ENCODE measurements around the gene SETBP1. TPM values are rescaled to one million over a fixed set of nuclear protein-coding genes. Genes with fewer than 3 reads are reported as not detected.

Gene SETBP1
- total RNA-seq, 1 donor from 2014 or later = 13.6 TPM

DNA sequence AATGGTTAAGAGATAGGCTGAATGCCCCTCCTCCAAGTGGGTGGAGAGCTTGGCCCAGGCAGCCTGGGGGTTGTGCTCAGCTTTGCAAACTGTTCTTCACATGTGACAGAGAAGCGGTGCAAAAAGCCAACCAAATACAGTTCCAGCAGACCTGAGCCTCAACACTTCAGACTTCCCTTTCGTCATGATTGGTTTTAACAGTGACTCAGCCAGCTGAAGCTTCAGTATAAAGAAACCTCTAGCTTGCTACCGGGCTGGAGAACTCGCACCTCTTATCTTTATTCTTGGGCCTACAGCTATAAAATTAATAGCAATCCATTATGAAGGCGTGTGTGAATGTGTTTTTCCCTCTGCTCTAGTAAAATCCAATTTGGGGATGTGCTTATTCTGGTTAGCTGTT, 20.0 kb downstream of the SETBP1 start:
- H3K9ac ChIP-seq (ENCODE audit: low read depth in 1 of 3, low read length in 3 of 3) = no peak overlapping the region
- H3K4me1 ChIP-seq (ENCODE audit: control insufficient read depth in 3 of 3, insufficient read depth in 3 of 3, low read length in 3 of 3) = peaks cover 48 to 52% (median 50%) of the 10 kb centered on the region in 3 donors
- H3K4me3 ChIP-seq (ENCODE audit: low read length in 3 of 3) = peak overlapping the region in 1 of 3 donors; percentile 27
- no peaks in the 10 kb centered on the region for H3K9me3 ChIP-seq (ENCODE audit: control insufficient read depth in 3 of 3, low read length in 3 of 3)
- H3K36me3 ChIP-seq (ENCODE audit: control insufficient read depth in 3 of 3, insufficient read depth in 3 of 3, low read length in 3 of 3) = peaks cover 0 to 2% (median 0%) of the 10 kb centered on the region in 3 donors
- H3K27me3 ChIP-seq (ENCODE audit: control insufficient read depth in 3 of 3, insufficient read depth in 3 of 3, low read length in 3 of 3) = no peaks in the 10 kb centered on the region
- peak overlapping the region; percentile 28 for H3K27ac ChIP-seq (ENCODE audit: low read depth, low read length)

DNA sequence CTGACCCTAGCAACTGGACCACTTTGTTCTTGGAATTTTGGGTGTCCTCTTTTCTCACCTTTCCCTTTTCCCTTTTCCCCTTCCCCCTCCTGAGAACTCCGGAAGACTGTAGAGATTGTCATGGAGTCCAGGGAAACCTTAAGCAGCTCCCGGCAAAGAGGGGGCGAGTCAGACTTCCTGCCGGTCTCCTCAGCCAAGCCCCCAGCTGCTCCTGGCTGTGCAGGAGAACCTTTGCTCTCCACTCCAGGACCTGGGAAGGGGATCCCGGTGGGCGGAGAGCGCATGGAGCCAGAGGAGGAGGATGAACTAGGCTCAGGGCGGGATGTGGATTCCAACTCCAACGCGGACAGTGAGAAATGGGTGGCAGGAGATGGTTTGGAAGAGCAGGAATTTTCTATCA, 20.5 kb downstream of the SETBP1 start:
- H3K9me3 ChIP-seq (ENCODE audit: control insufficient read depth in 3 of 3, low read length in 3 of 3) = no peaks in the 10 kb centered on the region
- H3K36me3 ChIP-seq (ENCODE audit: control insufficient read depth in 3 of 3, insufficient read depth in 3 of 3, low read length in 3 of 3) = peaks cover 0 to 2% (median 0%) of the 10 kb centered on the region in 3 donors
- peaks cover 43 to 47% (median 45%) of the 10 kb centered on the region in 3 donors for H3K4me1 ChIP-seq (ENCODE audit: control insufficient read depth in 3 of 3, insufficient read depth in 3 of 3, low read length in 3 of 3)
- no peak overlapping the region for H3K9ac ChIP-seq (ENCODE audit: low read depth in 1 of 3, low read length in 3 of 3)
- H3K4me3 ChIP-seq (ENCODE audit: low read length in 3 of 3) = peak overlapping the region in 2 of 3 donors; percentile 9 to 27
- no peaks in the 10 kb centered on the region for H3K27me3 ChIP-seq (ENCODE audit: control insufficient read depth in 3 of 3, insufficient read depth in 3 of 3, low read length in 3 of 3)
- peak overlapping the region; percentile 28 for H3K27ac ChIP-seq (ENCODE audit: low read depth, low read length)

DNA sequence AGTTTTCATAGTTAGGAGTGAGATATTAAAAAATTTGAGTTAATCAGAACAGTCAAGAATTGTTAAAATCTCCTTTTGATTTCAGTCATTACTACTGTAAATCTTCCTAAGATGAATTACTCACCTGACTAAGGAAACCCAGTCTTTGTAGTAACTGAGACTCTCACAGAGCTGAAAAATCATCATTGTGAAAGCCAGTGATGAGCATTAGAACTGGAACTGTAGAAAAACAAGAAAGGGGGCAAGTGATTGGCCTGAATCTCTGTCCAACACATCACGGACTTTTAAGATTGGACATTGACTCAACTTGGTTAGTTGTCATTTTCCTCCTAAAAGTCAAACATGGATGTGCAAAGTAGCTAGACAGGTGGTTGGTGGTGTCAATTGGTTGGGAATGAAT, 21.9 kb downstream of the SETBP1 start:
- H3K4me1 ChIP-seq (ENCODE audit: control insufficient read depth in 3 of 3, insufficient read depth in 3 of 3, low read length in 3 of 3) = peaks cover 34 to 41% (median 34%) of the 10 kb centered on the region in 3 donors
- H3K27me3 ChIP-seq (ENCODE audit: control insufficient read depth in 3 of 3, insufficient read depth in 3 of 3, low read length in 3 of 3) = no peaks in the 10 kb centered on the region
- no peak overlapping the region for H3K27ac ChIP-seq (ENCODE audit: low read depth, low read length)
- H3K9ac ChIP-seq (ENCODE audit: low read depth in 1 of 3, low read length in 3 of 3) = no peak overlapping the region
- H3K36me3 ChIP-seq (ENCODE audit: control insufficient read depth in 3 of 3, insufficient read depth in 3 of 3, low read length in 3 of 3) = peaks cover 0 to 2% (median 0%) of the 10 kb centered on the region in 3 donors
- H3K4me3 ChIP-seq (ENCODE audit: low read length in 3 of 3) = no peak overlapping the region
- H3K9me3 ChIP-seq (ENCODE audit: control insufficient read depth in 3 of 3, low read length in 3 of 3) = no peaks in the 10 kb centered on the region

DNA sequence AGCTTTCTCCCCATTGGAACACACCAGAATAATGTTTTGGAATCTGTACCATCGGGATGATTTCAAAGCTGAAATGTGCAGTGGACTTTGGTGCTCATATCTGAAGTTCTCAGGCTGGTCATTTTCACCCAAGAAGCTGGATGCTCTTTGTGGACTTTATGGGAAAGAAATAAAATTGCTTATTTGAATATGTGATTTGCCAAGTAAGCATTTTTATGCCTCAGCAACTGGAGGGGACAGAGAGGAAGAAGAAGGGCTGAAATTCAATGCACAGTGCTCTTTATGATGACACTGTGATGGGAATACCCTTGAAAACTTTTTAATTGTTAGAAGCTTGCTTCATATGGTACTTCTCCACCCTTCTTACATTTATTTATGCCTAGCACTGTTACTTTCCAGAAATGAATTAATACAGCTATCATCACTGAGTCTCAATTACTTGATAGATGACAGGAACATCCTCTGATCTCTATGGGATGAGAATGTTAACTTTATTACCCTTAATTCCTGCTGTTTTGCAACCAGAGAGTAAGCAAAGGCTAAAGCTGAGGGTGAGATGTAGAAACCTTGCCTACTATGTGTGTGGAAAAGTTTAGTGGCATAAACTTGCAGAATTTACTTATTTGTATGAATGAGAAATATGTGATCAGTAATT, 23.6 kb downstream of the SETBP1 start:
- Histone ChIP-seq H3K36me3 (ENCODE audit: control insufficient read depth in 3 of 3, insufficient read depth in 3 of 3, low read length in 3 of 3) (peaks cover 0 to 2% (median 0%) of the 10 kb centered on the region in 3 donors), H3K4me1 (ENCODE audit: control insufficient read depth in 3 of 3, insufficient read depth in 3 of 3, low read length in 3 of 3) (peaks cover 40 to 52% (median 43%) of the 10 kb centered on the region in 3 donors)

GRCh38 chr18:44705075-44705675, 24.5 kb downstream of the SETBP1 start:
- H3K27me3 ChIP-seq (ENCODE audit: control insufficient read depth in 3 of 3, insufficient read depth in 3 of 3, low read length in 3 of 3) = no peaks in the 10 kb centered on the region
- peaks cover 33 to 46% (median 41%) of the 10 kb centered on the region in 3 donors for H3K4me1 ChIP-seq (ENCODE audit: control insufficient read depth in 3 of 3, insufficient read depth in 3 of 3, low read length in 3 of 3)
- peaks cover 0 to 2% (median 0%) of the 10 kb centered on the region in 3 donors for H3K36me3 ChIP-seq (ENCODE audit: control insufficient read depth in 3 of 3, insufficient read depth in 3 of 3, low read length in 3 of 3)
- H3K9me3 ChIP-seq (ENCODE audit: control insufficient read depth in 3 of 3, low read length in 3 of 3) = no peaks in the 10 kb centered on the region
- H3K27ac ChIP-seq (ENCODE audit: low read depth, low read length) = no peak overlapping the region
- no peak overlapping the region for H3K4me3 ChIP-seq (ENCODE audit: low read length in 3 of 3)
- no peak overlapping the region for H3K9ac ChIP-seq (ENCODE audit: low read depth in 1 of 3, low read length in 3 of 3)

More for the DNA sequence above, 23.6 kb downstream of the SETBP1 start:
- H3K27ac ChIP-seq (ENCODE audit: low read depth, low read length) = no peak overlapping the region
- H3K9me3 ChIP-seq (ENCODE audit: control insufficient read depth in 3 of 3, low read length in 3 of 3) = no peaks in the 10 kb centered on the region
- no peak overlapping the region for H3K9ac ChIP-seq (ENCODE audit: low read depth in 1 of 3, low read length in 3 of 3)
- no peak overlapping the region for H3K4me3 ChIP-seq (ENCODE audit: low read length in 3 of 3)
- H3K27me3 ChIP-seq (ENCODE audit: control insufficient read depth in 3 of 3, insufficient read depth in 3 of 3, low read length in 3 of 3) = no peaks in the 10 kb centered on the region

DNA sequence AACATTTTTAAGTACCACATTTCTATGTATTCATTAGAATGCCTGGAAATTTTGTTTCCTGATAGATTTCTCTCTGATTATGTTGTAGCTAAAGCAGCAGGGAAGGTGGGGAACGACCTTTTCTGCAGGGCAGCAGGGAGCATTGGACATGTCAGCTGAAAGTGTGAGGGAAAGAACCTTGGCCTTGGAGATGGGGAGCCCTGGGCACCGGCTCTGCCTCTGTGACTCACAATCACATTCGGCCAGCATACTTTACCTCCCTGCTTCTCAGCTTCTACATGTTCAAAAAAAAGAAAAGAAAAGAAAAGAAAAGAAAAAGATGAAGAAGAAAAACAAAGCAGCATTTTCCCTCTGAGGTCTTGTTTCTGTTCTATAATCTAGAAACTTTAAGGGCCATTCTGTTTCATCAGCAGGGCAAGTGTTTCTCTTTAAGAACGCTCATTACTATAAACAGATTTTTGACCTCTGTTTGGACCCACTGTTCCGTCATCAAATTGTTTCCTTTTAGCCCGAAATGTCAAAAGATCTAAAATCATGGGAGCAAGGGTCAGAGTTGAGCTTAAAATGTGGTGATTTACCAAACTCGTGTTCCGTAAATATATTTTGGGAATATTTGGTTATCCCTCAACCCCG, 27.9 kb downstream of the SETBP1 start:
- Histone ChIP-seq H3K9me3 (ENCODE audit: control insufficient read depth in 3 of 3, low read length in 3 of 3) (no peaks in the 10 kb centered on the region), H3K4me3 (ENCODE audit: low read length in 3 of 3) (no peak overlapping the region), H3K27me3 (ENCODE audit: control insufficient read depth in 3 of 3, insufficient read depth in 3 of 3, low read length in 3 of 3) (no peaks in the 10 kb centered on the region), H3K27ac (ENCODE audit: low read depth, low read length) (peak overlapping the region; percentile 41), H3K9ac (ENCODE audit: low read depth in 1 of 3, low read length in 3 of 3) (no peak overlapping the region), H3K36me3 (ENCODE audit: control insufficient read depth in 3 of 3, insufficient read depth in 3 of 3, low read length in 3 of 3) (peaks cover 0 to 3% (median 0%) of the 10 kb centered on the region in 3 donors), H3K4me1 (ENCODE audit: control insufficient read depth in 3 of 3, insufficient read depth in 3 of 3, low read length in 3 of 3) (peaks cover 17 to 32% (median 24%) of the 10 kb centered on the region in 3 donors)

DNA sequence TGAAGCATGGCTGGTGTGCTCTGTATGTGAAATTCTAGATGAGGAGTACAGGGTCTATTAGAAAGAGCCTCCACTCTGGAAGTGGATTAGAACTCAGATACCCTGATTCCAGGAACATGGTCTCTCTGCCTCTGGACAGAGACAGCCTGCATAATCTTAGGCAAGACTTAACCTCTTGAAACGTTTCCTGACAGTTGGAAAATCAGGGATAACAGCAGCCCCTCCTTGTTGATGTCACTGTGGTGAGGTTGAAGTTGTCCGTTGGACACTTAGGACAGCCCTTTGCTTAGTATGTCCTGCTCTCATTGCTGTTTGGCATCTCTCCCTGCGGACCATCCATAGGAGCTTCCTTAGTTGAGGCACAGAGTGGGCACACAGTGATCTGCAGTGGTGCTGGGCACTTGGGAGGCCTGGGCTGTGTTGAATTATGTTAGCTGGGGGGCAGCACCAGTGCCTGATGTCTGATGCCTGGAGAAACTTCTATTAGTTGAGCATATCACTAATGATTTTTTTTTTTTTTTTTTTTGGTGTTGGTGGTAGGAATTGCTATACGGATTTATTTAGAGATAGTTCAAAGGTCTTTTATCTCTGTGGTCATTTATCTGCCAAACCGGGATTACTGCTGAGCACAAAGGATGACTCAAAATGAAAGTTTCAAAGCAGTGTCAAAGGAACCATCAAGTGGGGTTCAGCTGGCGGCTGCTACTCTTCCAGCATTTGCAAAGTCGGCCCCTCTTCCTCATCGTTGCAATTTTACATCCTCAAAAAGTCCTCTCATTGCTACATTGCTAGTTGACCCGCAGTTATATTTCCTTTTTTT, 28.8 kb downstream of the SETBP1 start:
- Histone ChIP-seq H3K9me3 (ENCODE audit: control insufficient read depth in 3 of 3, low read length in 3 of 3) (no peaks in the 10 kb centered on the region), H3K4me1 (ENCODE audit: control insufficient read depth in 3 of 3, insufficient read depth in 3 of 3, low read length in 3 of 3) (peaks cover 17 to 30% (median 26%) of the 10 kb centered on the region in 3 donors), H3K4me3 (ENCODE audit: low read length in 3 of 3) (no peak overlapping the region), H3K36me3 (ENCODE audit: control insufficient read depth in 3 of 3, insufficient read depth in 3 of 3, low read length in 3 of 3) (peaks cover 0 to 3% (median 0%) of the 10 kb centered on the region in 3 donors), H3K27me3 (ENCODE audit: control insufficient read depth in 3 of 3, insufficient read depth in 3 of 3, low read length in 3 of 3) (no peaks in the 10 kb centered on the region), H3K27ac (ENCODE audit: low read depth, low read length) (peak overlapping the region; percentile 41), H3K9ac (ENCODE audit: low read depth in 1 of 3, low read length in 3 of 3) (no peak overlapping the region)

- Histone ChIP-seq H3K27me3 (ENCODE audit: control insufficient read depth in 3 of 3, insufficient read depth in 3 of 3, low read length in 3 of 3) (no peaks in the 10 kb centered on the region), H3K27ac (ENCODE audit: low read depth, low read length) (no peak overlapping the region), H3K4me1 (ENCODE audit: control insufficient read depth in 3 of 3, insufficient read depth in 3 of 3, low read length in 3 of 3) (peaks cover 27 to 40% (median 40%) of the 10 kb centered on the region in 3 donors), H3K9ac (ENCODE audit: low read depth in 1 of 3, low read length in 3 of 3) (no peak overlapping the region), H3K9me3 (ENCODE audit: control insufficient read depth in 3 of 3, low read length in 3 of 3) (no peaks in the 10 kb centered on the region), H3K4me3 (ENCODE audit: low read length in 3 of 3) (no peak overlapping the region), H3K36me3 (ENCODE audit: control insufficient read depth in 3 of 3, insufficient read depth in 3 of 3, low read length in 3 of 3) (peaks cover 0 to 3% (median 0%) of the 10 kb centered on the region in 3 donors)
Observed at GRCh38 chr18:44710931-44711330, 30.2 kb downstream of the SETBP1 start.

DNA sequence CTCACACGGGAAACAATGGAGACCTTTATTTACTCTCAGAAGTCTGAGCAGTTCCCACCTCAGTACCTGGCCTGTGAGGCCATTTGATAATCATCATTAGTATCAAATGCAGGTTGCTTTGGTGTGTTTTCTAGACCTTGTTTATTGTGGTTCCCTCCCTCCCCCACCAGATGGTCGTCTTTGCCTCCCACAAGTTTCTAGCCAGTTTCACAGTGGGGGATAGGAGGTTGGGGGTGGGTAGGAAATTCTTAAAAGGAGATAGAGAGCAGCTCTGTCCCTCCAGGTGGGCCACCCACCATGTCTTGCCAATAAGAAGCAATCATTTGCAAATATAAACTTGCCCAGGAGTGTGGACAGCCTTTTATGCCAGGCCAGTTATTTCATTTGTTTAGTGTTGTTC, 31.3 kb downstream of the SETBP1 start:
- H3K4me1 ChIP-seq (ENCODE audit: control insufficient read depth in 3 of 3, insufficient read depth in 3 of 3, low read length in 3 of 3) = peaks cover 32 to 44% (median 42%) of the 10 kb centered on the region in 3 donors
- H3K4me3 ChIP-seq (ENCODE audit: low read length in 3 of 3) = no peak overlapping the region
- H3K36me3 ChIP-seq (ENCODE audit: control insufficient read depth in 3 of 3, insufficient read depth in 3 of 3, low read length in 3 of 3) = peaks cover 0 to 3% (median 0%) of the 10 kb centered on the region in 3 donors
- no peak overlapping the region for H3K27ac ChIP-seq (ENCODE audit: low read depth, low read length)
- H3K9me3 ChIP-seq (ENCODE audit: control insufficient read depth in 3 of 3, low read length in 3 of 3) = no peaks in the 10 kb centered on the region
- H3K27me3 ChIP-seq (ENCODE audit: control insufficient read depth in 3 of 3, insufficient read depth in 3 of 3, low read length in 3 of 3) = no peaks in the 10 kb centered on the region
- H3K9ac ChIP-seq (ENCODE audit: low read depth in 1 of 3, low read length in 3 of 3) = no peak overlapping the region

Data from skeletal muscle tissue (tissue), 4 donors.